ENCODE results near the gene FNDC10.

DNA sequence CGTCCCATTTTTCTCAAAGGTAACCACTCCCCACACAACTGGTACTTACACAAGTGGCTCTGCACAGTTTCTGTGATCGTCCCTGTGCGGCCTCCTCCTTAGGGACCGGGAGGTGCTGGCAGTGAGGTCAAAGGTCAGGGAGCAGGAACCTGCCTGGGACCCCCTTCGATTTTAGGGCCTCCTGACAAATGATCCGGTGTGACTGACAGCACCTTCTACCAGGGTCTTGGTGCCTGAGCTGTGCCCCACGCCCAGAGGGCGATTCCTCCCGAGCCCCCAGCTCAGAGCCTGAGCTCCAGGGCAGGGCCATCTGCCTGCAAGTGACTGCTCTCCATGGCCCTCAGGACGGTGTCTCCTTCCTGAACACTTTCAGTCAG is 47.7 kb downstream of the FNDC10 start:
- TF ChIP-seq, protein P1, sequence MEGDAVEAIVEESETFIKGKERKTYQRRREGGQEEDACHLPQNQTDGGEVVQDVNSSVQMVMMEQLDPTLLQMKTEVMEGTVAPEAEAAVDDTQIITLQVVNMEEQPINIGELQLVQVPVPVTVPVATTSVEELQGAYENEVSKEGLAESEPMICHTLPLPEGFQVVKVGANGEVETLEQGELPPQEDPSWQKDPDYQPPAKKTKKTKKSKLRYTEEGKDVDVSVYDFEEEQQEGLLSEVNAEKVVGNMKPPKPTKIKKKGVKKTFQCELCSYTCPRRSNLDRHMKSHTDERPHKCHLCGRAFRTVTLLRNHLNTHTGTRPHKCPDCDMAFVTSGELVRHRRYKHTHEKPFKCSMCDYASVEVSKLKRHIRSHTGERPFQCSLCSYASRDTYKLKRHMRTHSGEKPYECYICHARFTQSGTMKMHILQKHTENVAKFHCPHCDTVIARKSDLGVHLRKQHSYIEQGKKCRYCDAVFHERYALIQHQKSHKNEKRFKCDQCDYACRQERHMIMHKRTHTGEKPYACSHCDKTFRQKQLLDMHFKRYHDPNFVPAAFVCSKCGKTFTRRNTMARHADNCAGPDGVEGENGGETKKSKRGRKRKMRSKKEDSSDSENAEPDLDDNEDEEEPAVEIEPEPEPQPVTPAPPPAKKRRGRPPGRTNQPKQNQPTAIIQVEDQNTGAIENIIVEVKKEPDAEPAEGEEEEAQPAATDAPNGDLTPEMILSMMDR (conservative IDR thresholded peaks at IDR 0.05 in 1 of 2, IDR thresholded peaks at IDR 0.05 in 1 of 2; ENCODE audit: extremely low read depth in 1 of 2, insufficient read depth in 1 of 2, low read depth in 1 of 2, low read length in 2 of 2): no peak
- no peak for TF ChIP-seq EZH2 (IDR thresholded peaks at IDR 0.05; ENCODE audit: borderline replicate concordance, low read length)
